B cell (primary cell): Measurements from ENCODE around the gene RPL41. TPM values are rescaled to one million over a fixed set of nuclear protein-coding genes. Genes with fewer than 3 reads are reported as not detected.

Experiments used
- ATAC-seq: fragments of 200-7000 bp; cut with Tn5 transposase; one replicate; pipeline ENCODE4 v1.10.0; 2021; ENCODE audit warnings: low read depth, mild to moderate bottlenecking, moderate number of reproducible peaks, moderate library complexity
- CTCF ChIA-PET: fragments of 350-600 bp; sonication (Branson Sonifier 250); formaldehyde crosslinking; loops from one replicate; lab custom pipeline; 2021; ENCODE audit warnings: antibody characterized with exemption, inconsistent platforms; lab: Charles Lee
- POLR2A ChIA-PET: fragments of 350-600 bp; sonication (Branson Sonifier 250); formaldehyde crosslinking; loops from one replicate; lab custom pipeline; 2021; ENCODE audit warnings: antibody characterized with exemption; lab: Charles Lee
- DNase-seq: peaks from one replicate; pipeline ENCODE4 v3.0.0; 2013
- H2AFZ ChIP-seq: 2 replicates; pipeline ENCODE4 v1.6.1; 2012; ENCODE audit warnings: mild to moderate bottlenecking, low read depth, low read length; ENCODE audit not compliant: insufficient read depth, poor library complexity, severe bottlenecking
- H3K27ac ChIP-seq, 2 donors: 1 replicate in 1 of 2; 2 replicates in 1 of 2; pipeline ENCODE4 v1.5.1; 2012 to 2013; ENCODE audit warnings: low read length in 2 of 2, mild to moderate bottlenecking in 2 of 2, moderate library complexity in 1 of 2
- H3K27me3 ChIP-seq, 4 experiments: fragments of 200-600 bp in 1 of 4; sonication (generic) in 1 of 4; replicated peaks in 1 of 4; 1 replicate in 2 of 4; 2 replicates in 2 of 4; pipeline versions ENCODE4 v1.6.1 to v1.7.0; 2013 to 2016; ENCODE audit warnings: low read length in 3 of 4, mild to moderate bottlenecking in 2 of 4, mixed read lengths in 1 of 4, moderate library complexity in 1 of 4; ENCODE audit not compliant: insufficient read depth in 4 of 4, control insufficient read depth in 3 of 4; ENCODE audit errors: control extremely low read depth in 1 of 4
- H3K36me3 ChIP-seq, 2 experiments: replicated peaks in 1 of 2; 1 replicate in 1 of 2; 2 replicates in 1 of 2; pipeline versions ENCODE4 v1.6.1 to v1.7.1; 2013; ENCODE audit warnings: low read length in 1 of 2; ENCODE audit not compliant: insufficient read depth in 2 of 2, control insufficient read depth in 1 of 2; ENCODE audit errors: control extremely low read depth in 1 of 2, extremely low read depth in 1 of 2
- H3K4me1 ChIP-seq, 2 donors: fragments of 200-600 bp in 1 of 2; sonication (generic) in 1 of 2; 1 replicate in 1 of 2; 2 replicates in 1 of 2; pipeline versions ENCODE4 v1.5.1 to v1.6.1; 2013 to 2017; ENCODE audit warnings: low read length in 2 of 2; ENCODE audit not compliant: control insufficient read depth in 2 of 2, insufficient read depth in 2 of 2
- H3K4me2 ChIP-seq: replicated peaks from 2 replicates; pipeline ENCODE3; 2012; ENCODE audit warnings: mild to moderate bottlenecking, low read depth, low read length; ENCODE audit not compliant: poor library complexity, severe bottlenecking
- H3K4me3 ChIP-seq, 5 experiments: fragments of 200-600 bp in 1 of 5; sonication (generic) in 1 of 5; 1 replicate in 3 of 5; 2 replicates in 2 of 5; pipeline versions ENCODE4 v1.5.1 to v1.7.0; 2011 to 2016; ENCODE audit warnings: low read length in 4 of 5, mild to moderate bottlenecking in 4 of 5, low read depth in 2 of 5, control low read depth in 1 of 5, moderate library complexity in 1 of 5; ENCODE audit not compliant: insufficient read depth in 1 of 5; ENCODE audit errors: control extremely low read depth in 1 of 5, extremely low read depth in 1 of 5
- H3K79me2 ChIP-seq: fragments of 200-600 bp; sonication (generic); one replicate; pipeline ENCODE4 v1.6.0; 2016; ENCODE audit warnings: low read length; ENCODE audit not compliant: control insufficient read depth, insufficient read depth
- H3K9ac ChIP-seq: fragments of 200-600 bp; sonication (generic); 2 replicates; pipeline ENCODE4 v1.6.1; 2017; ENCODE audit warnings: mild to moderate bottlenecking, low read length, moderate library complexity
- H3K9me3 ChIP-seq, 3 donors: one replicate each; pipeline versions ENCODE4 v1.6.1 to v1.7.1; 2013; ENCODE audit warnings: low read length in 2 of 3; ENCODE audit not compliant: control insufficient read depth in 2 of 3, insufficient read depth in 1 of 3; ENCODE audit errors: control extremely low read depth in 1 of 3
- H4K20me1 ChIP-seq: 2 replicates; pipeline ENCODE4 v1.6.0; 2012; ENCODE audit warnings: mild to moderate bottlenecking, low read length; ENCODE audit not compliant: insufficient read depth, control insufficient read depth, poor library complexity, severe bottlenecking
- H3K27ac Mint-ChIP-seq: one replicate; pipeline ENCODE4 v1.8.0; 2021; ENCODE audit warnings: mixed read lengths
- H3K27me3 Mint-ChIP-seq: one replicate; pipeline ENCODE4 v1.8.0; 2021; ENCODE audit warnings: mixed read lengths
- H3K4me1 Mint-ChIP-seq: one replicate; pipeline ENCODE4 v1.8.0; 2021; ENCODE audit warnings: mixed read lengths
- H3K4me3 Mint-ChIP-seq: one replicate; pipeline ENCODE4 v1.8.0; 2021; ENCODE audit warnings: mixed read lengths
- H3K9me3 Mint-ChIP-seq: one replicate; pipeline ENCODE4 v1.8.0; 2022; ENCODE audit warnings: mixed read lengths; ENCODE audit not compliant: insufficient read depth
- EZH2 ChIP-seq: IDR thresholded peaks from 2 replicates; pipeline ENCODE4 v1.6.1; 2012; ENCODE audit warnings: borderline replicate concordance, low read depth, mild to moderate bottlenecking, moderate library complexity, low read length; ENCODE audit not compliant: insufficient read depth, poor library complexity, severe bottlenecking
- WGBS: methylation state at CpG from one replicate; pipeline ENCODE4 v1.1.5; 2013; ENCODE audit warnings: missing lambda C conversion rate; ENCODE audit not compliant: insufficient coverage; 5-methylcytosine and 5-hydroxymethylcytosine counted together
- intact Hi-C: fragments of 100-400 bp; cut with micrococcal nuclease; formaldehyde crosslinking; loops from one replicate; pipeline ENCODE4 v1.10.0; 2022
- polyA plus RNA-seq: library from polyadenylated mRNA; depleted of rRNA; stranded (reverse); fragments of >200 nt; gene quantifications from 2 replicates; pipeline ENCODE4 v1.2.3, GENCODE V29; 2012
- total RNA-seq, 2 donors: library from RNA; stranded (reverse); fragments of 120-200 nt in 1 of 2; gene quantifications; 1 replicate in 1 of 2; 2 replicates in 1 of 2; pipeline versions ENCODE4 v1.2.3 to v1.2.4, GENCODE V29; 2013 to 2022
- TF ChIP-seq, protein P1 (sequence below): fragments of 200-600 bp; IDR thresholded peaks from one replicate; pipeline ENCODE4 v1.8.0; 2022; ENCODE audit warnings: antibody characterized with exemption, mild to moderate bottlenecking

The RPL41 gene
- total and polyA plus RNA-seq, 2 donors (not counting 1 experiment from before 2014, with no cell fraction given), result 4,738 to 10,371 TPM

DNA sequence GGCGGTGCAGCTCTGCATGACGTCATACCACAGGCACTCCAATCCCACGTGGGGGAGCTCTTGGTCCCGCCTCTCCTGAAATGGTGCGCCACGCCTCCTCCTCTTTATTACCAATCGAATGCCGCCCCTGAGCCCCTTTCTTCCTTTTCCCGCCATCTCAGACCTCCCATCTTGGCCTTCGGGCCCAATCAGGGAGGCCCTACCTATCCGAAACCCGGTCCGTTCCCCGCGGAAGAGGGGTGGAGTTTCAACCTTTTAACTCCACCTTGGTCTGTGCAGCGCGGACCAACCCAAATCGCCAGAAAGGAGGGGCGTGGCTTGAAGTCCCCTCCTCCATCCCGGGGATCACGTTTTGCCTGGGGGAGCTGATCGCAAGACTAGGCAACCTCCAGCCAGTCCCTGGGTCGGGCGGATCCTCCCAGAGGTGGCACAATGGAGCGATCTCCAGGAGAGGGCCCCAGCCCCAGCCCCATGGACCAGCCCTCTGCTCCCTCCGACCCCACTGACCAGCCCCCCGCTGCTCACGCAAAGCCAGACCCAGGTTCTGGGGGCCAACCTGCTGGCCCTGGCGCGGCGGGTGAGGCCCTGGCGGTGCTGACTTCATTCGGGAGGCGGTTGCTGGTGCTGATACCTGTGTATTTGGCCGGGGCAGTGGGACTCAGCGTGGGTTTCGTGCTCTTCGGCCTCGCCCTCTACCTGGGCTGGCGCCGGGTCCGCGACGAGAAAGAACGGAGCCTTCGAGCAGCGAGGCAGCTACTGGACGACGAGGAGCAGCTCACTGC, 11.6 kb downstream of the RPL41 start, which contains the start of gene ESYT1:
Gene ESYT1 (plus strand): TSS at position 380 of the 782 bp plus-strand sequence. CDS start 53 bp downstream, at position 433.
- intact Hi-C loops, result loop anchor here (1.0 to 5.0 kb wide), 5 partner anchors 93 to 232 kb away; partner anchors contain the start of genes ANKRD52, COQ10A, RNF41 and STAT2

More for the DNA sequence above, 11.6 kb downstream of the RPL41 start, which contains the start of gene ESYT1:
- Histone ChIP-seq H3K79me2 (peaks cover 53% of the 10 kb centered on the region), H3K36me3 (peaks cover 2 to 28% of the 10 kb centered on the region in 2 experiments), H3K27me3 (no peaks in the 10 kb centered on the region), H3K4me2 (peak within 1 kb of the TSS; percentile 96), H3K4me3 (peak within 1 kb of the TSS; percentile 88 to 95 (median 92)), H4K20me1 (peaks cover 24% of the 10 kb centered on the region), H3K4me1 (peaks cover 46 to 54% of the 10 kb centered on the region in 2 donors), H3K9me3 (no peaks in the 10 kb centered on the region), H3K9ac (peak within 1 kb of the TSS; percentile 92), H3K27ac (peak within 1 kb of the TSS; percentile 76 to 80), H2AFZ (peak within 1 kb of the TSS; percentile 78)
- Mint-ChIP-seq H3K27me3 (no peaks in the 10 kb centered on the region), H3K4me3 (peak within 1 kb of the TSS; percentile 100), H3K9me3 (no peaks in the 10 kb centered on the region), H3K4me1 (peaks cover 68% of the 10 kb centered on the region), H3K27ac (peak within 1 kb of the TSS; percentile 98)
- ChIA-PET CTCF (interaction anchor here (0.5 to 13.8 kb wide), 15 partner anchors 8 to 166 kb away, joined by 3 to 247 read pairs (median 7); partner anchors contain the start of genes COQ10A, MYL6, MYL6B and RNF41), POLR2A (interaction anchor here (0.7 to 5.7 kb wide), 12 partner anchors 10 to 983 kb away, joined by 3 to 49 read pairs (median 6); partner anchors contain the start of genes MYL6, MYL6B, PA2G4 and RNF41)
- 0% methylated on average over 48 of the region's 49 CpGs for WGBS
- ATAC-seq (peak; percentile 85), DNase-seq (peak; percentile 99)
- TF ChIP-seq, protein P1, sequence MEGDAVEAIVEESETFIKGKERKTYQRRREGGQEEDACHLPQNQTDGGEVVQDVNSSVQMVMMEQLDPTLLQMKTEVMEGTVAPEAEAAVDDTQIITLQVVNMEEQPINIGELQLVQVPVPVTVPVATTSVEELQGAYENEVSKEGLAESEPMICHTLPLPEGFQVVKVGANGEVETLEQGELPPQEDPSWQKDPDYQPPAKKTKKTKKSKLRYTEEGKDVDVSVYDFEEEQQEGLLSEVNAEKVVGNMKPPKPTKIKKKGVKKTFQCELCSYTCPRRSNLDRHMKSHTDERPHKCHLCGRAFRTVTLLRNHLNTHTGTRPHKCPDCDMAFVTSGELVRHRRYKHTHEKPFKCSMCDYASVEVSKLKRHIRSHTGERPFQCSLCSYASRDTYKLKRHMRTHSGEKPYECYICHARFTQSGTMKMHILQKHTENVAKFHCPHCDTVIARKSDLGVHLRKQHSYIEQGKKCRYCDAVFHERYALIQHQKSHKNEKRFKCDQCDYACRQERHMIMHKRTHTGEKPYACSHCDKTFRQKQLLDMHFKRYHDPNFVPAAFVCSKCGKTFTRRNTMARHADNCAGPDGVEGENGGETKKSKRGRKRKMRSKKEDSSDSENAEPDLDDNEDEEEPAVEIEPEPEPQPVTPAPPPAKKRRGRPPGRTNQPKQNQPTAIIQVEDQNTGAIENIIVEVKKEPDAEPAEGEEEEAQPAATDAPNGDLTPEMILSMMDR, result no peak
- no peak for TF ChIP-seq EZH2
